HG03066 (cell line): ENCODE results near the gene TREML4.

Experiments
- ATAC-seq: cut with Tn5 transposase; IDR thresholded peaks from one replicate; pipeline ENCODE4 v1.9.1; 2021; ENCODE audit warnings: low read depth; ENCODE audit not compliant: unreplicated experiment

Gene TREML4

GRCh38 chr6:41247882-41248705 is 19.9 kb downstream of the TREML4 start:
- no peak for ATAC-seq

GRCh38 chr6:41252401-41253169 is 24.4 kb downstream of the TREML4 start:
- no peak for ATAC-seq

GRCh38 chr6:41255110-41255509 is 27.0 kb downstream of the TREML4 start:
- ATAC-seq = no peak

GRCh38 chr6:41255638-41256246 is 27.6 kb downstream of the TREML4 start:
- no peak for ATAC-seq

GRCh38 chr6:41256383-41256782 is 28.2 kb downstream of the TREML4 start:
- ATAC-seq = no peak

- ATAC-seq = no peak
These were observed 29.4 kb downstream of the TREML4 start for GRCh38 chr6:41257369-41258195.

- no peak for ATAC-seq
These were observed 30.0 kb downstream of the TREML4 start for GRCh38 chr6:41258196-41258493.

GRCh38 chr6:41262401-41262800 is 34.3 kb downstream of the TREML4 start:
- ATAC-seq = no peak

GRCh38 chr6:41263267-41263666 is 35.1 kb downstream of the TREML4 start:
- no peak for ATAC-seq

GRCh38 chr6:41266541-41266940 is 38.4 kb downstream of the TREML4 start:
- no peak for ATAC-seq

- no peak for ATAC-seq
These were observed 40.3 kb downstream of the TREML4 start for GRCh38 chr6:41268478-41268877.

- no peak for ATAC-seq
These were observed 41.0 kb downstream of the TREML4 start for GRCh38 chr6:41269166-41269565.

GRCh38 chr6:41269716-41270115 is 41.6 kb downstream of the TREML4 start:
- ATAC-seq = no peak

GRCh38 chr6:41271901-41272395 is 43.8 kb downstream of the TREML4 start:
- ATAC-seq = no peak

GRCh38 chr6:41272591-41273240 is 44.6 kb downstream of the TREML4 start:
- ATAC-seq = no peak

GRCh38 chr6:41273714-41274113 is 45.6 kb downstream of the TREML4 start:
- ATAC-seq = no peak

- no peak for ATAC-seq
These were observed 46.1 kb downstream of the TREML4 start for GRCh38 chr6:41274256-41274655.

- ATAC-seq = no peak
These were observed 47.3 kb downstream of the TREML4 start for GRCh38 chr6:41275489-41275888.

- ATAC-seq = no peak
These were observed 49.5 kb downstream of the TREML4 start for GRCh38 chr6:41277605-41278004.
